Glomerular visceral epithelial cell (primary cell): ENCODE measurements around the gene SCAANT1.
A peak's percentile ranks its signal among the peaks of the same experiment; 100 is the strongest.

Experiments
- DNase-seq: peaks from one replicate; pipeline ENCODE4 v3.0.0-alpha.2; 2016; ENCODE audit errors: extremely low spot score

Gene SCAANT1

DNA sequence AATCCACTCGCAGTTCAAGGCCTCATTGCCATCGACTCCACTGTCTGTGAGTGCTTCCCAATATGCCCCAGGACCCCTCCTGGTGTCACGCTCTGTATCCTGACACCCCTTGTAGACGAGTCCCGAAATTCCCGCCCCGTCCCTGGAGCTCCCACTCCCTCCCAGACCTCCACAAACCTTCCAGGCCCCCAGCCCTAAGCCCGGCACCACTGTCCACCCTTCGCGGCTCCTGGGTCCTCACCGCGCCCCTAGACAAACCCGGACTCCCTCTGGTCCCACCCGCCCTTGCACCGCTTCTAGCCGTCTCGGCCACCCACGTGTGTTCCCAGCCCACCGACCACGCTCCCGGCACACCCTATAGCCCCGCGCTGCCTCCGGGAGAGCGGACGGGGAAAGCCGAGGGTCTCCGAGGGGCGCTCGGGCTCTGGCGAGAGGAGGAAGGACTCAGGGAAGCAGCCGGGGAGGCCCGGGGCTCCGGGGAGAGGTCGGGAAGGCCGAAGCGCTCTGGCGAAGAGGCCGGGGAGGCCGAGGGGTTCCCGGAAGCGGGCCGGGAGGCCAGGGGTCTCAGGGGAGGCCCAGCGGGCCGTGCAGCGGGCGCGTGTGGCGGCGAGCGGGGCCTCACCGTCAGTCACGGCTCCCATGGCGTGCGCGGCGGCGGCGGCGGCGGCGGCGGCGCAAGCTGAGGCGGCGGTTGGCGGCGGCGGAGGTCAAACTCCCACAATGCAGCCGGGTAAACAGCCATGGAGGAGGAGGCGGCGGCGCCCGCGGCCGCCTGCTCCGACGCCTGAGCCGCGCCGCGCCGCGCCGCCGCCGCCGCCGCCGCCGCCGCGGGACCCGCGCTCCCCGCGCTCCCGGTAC is 48.8 kb downstream of the SCAANT1 start, which contains the start of the genes ATXN7 and THOC7:
TSS of gene ATXN7 (plus strand) at position 718 of the 858 bp plus-strand sequence. CDS start 48,732 bp downstream, outside the sequence.
TSS of gene THOC7 (minus strand) at position 656 of the 858 bp plus-strand sequence. CDS start at position 641, 15 bp downstream.
- DNase-seq, result peak; percentile 62

DNA sequence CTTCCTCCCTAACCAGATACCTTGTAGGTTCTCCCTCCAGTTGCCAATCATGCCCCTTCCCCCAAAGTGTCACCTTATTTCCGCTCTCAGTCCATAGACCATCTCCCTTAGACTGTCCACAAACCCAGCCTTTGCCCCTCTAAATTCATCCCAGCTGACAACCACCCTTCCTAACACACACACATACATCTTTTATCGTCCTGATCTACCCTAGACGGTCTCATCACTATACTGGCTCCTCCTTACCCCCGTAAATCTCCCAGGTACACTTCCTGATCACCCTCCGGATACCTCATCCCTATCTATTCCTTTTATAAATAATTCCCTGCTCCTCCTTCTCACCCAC is 49.4 kb downstream of the SCAANT1 start:
- DNase-seq, result no peak
